HCT116 (cell line): ENCODE results near the gene DUSP6. TPM values are rescaled to one million over a fixed set of nuclear protein-coding genes. Genes with fewer than 3 reads are reported as not detected.

Experiments
- ATAC-seq: fragments of 200-7000 bp; cut with Tn5 transposase; 2 replicates; pipeline ENCODE4 v1.9.1; 2020; ENCODE audit warnings: mild to moderate bottlenecking, moderate library complexity
- BruUV-seq: library from RNA; stranded (reverse); fragments of 400-500 nt; replicated peaks from 2 replicates; lab custom pipeline; 2021; lab: Mats Ljungman, UMichigan
- CTCF ChIA-PET: fragments of 300-600 bp; sonication (Branson Sonifier 250); formaldehyde crosslinking; loops from one replicate; lab custom pipeline; 2021; ENCODE audit warnings: antibody characterized with exemption; lab: Charles Lee
- POLR2A ChIA-PET: fragments of 300-600, 350-600 bp; sonication (Branson Sonifier 250); formaldehyde crosslinking; loops from one replicate; lab custom pipeline; 2021; ENCODE audit warnings: antibody characterized with exemption; lab: Charles Lee
- RAD21 ChIA-PET, 2 experiments: fragments of 300-600 bp; sonication (Branson Sonifier 250); formaldehyde crosslinking; loops; one replicate each; lab custom pipeline; 2023; ENCODE audit warnings: low total read pairs in 2 of 2; ENCODE audit not compliant: uncharacterized antibody in 2 of 2, unreplicated experiment in 2 of 2, low non-redundant PET in 1 of 2; lab: Charles Lee
- DNase-seq: peaks from one replicate; pipeline ENCODE4 v3.0.0-alpha.2; 2010; ENCODE audit warnings: low read depth, low spot score
- H2AFZ ChIP-seq: fragments of 200-600 bp; shearing (Covaris generic), sonication (generic); 2 replicates; pipeline ENCODE4 v1.6.1; 2017; ENCODE audit warnings: low read depth, mixed run types, mixed read lengths, antibody characterized with exemption, low read length; ENCODE audit not compliant: poor library complexity, severe bottlenecking
- H3K27ac ChIP-seq: 2 replicates; pipeline ENCODE4 v1.5.1; 2012; ENCODE audit warnings: low read depth, low read length
- H3K27me3 ChIP-seq: fragments of 200-600 bp; sonication (generic); 2 replicates; pipeline ENCODE4 v1.6.1; 2016; ENCODE audit warnings: mixed run types, low read length, mixed read lengths; ENCODE audit not compliant: insufficient read depth
- H3K36me3 ChIP-seq, 2 experiments: fragments of 200-500 bp in 1 of 2; fragments of 200-600 bp in 1 of 2; sonication (Bioruptor generic) in 1 of 2; sonication (generic) in 1 of 2; 2 replicates each; pipeline versions ENCODE4 v1.5.1 to v1.6.1; 2014 to 2016; ENCODE audit warnings: low read length in 2 of 2, inconsistent platforms in 1 of 2, mixed read lengths in 1 of 2, mixed run types in 1 of 2; ENCODE audit not compliant: insufficient read depth in 2 of 2, control insufficient read depth in 1 of 2
- H3K4me1 ChIP-seq, 2 experiments: fragments of 200-600 bp in 1 of 2; sonication (generic) in 1 of 2; 2 replicates each; pipeline versions ENCODE4 v1.5.1 to v1.6.1; 2012 to 2017; ENCODE audit warnings: low read length in 2 of 2, inconsistent platforms in 1 of 2, mild to moderate bottlenecking in 1 of 2, mixed read lengths in 1 of 2, mixed run types in 1 of 2, moderate library complexity in 1 of 2; ENCODE audit not compliant: insufficient read depth in 2 of 2, control insufficient read depth in 1 of 2
- H3K4me2 ChIP-seq: fragments of 200-600 bp; sonication (generic); 2 replicates; pipeline ENCODE4 v1.6.1; 2017; ENCODE audit warnings: mixed run types, low read length, mixed read lengths
- H3K4me3 ChIP-seq, 2 experiments: fragments of 200-600 bp in 1 of 2; sonication (generic) in 1 of 2; replicated peaks in 1 of 2; 2 replicates each; pipeline ENCODE4 v1.5.1; 2011 to 2016; ENCODE audit warnings: low read length in 2 of 2, control low read depth in 1 of 2, low read depth in 1 of 2, mild to moderate bottlenecking in 1 of 2, mixed read lengths in 1 of 2, mixed run types in 1 of 2
- H3K79me2 ChIP-seq: fragments of 200-600 bp; sonication (generic); 2 replicates; pipeline ENCODE4 v1.6.1; 2017; ENCODE audit warnings: mild to moderate bottlenecking, mixed run types, low read length, moderate library complexity, mixed read lengths; ENCODE audit not compliant: insufficient read depth
- H3K9ac ChIP-seq: fragments of 200-600 bp; sonication (generic); 2 replicates; pipeline ENCODE4 v1.6.1; 2016; ENCODE audit warnings: low read length, mixed read lengths
- H3K9me2 ChIP-seq: fragments of 200-600 bp; sonication (generic), shearing (Covaris generic); 2 replicates; pipeline ENCODE4 v1.6.1; 2017; ENCODE audit warnings: mixed run types, mild to moderate bottlenecking, moderate library complexity; ENCODE audit not compliant: insufficient read depth
- H3K9me3 ChIP-seq, 2 experiments: fragments of 200-500 bp in 1 of 2; fragments of 200-600 bp in 1 of 2; sonication (Bioruptor generic) in 1 of 2; sonication (generic) in 1 of 2; 2 replicates each; pipeline ENCODE4 v1.6.1; 2014 to 2017; ENCODE audit warnings: low read length in 2 of 2, mixed read lengths in 2 of 2, inconsistent platforms in 1 of 2, low read depth in 1 of 2, mild to moderate bottlenecking in 1 of 2, mixed run types in 1 of 2, moderate library complexity in 1 of 2; ENCODE audit not compliant: control insufficient read depth in 1 of 2, insufficient read depth in 1 of 2
- H4K20me1 ChIP-seq: fragments of 200-600 bp; sonication (generic), shearing (Covaris generic); 2 replicates; pipeline ENCODE4 v1.6.1; 2017; ENCODE audit warnings: mixed run types, mild to moderate bottlenecking, moderate library complexity; ENCODE audit not compliant: insufficient read depth
- CEBPB ChIP-seq: IDR thresholded peaks from 2 replicates; pipeline ENCODE4 v1.6.1; 2012; ENCODE audit warnings: low read depth
- CTCF ChIP-seq, 3 experiments: fragments of 200-600 bp in 1 of 3; sonication (generic) in 1 of 3; IDR thresholded peaks in 2 of 3; conservative IDR thresholded peaks in 1 of 3; 2 replicates each; pipeline ENCODE4 v1.5.1; 2012 to 2017; ENCODE audit warnings: low read depth in 2 of 3, low read length in 2 of 3, antibody characterized with exemption in 1 of 3, borderline replicate concordance in 1 of 3, control low read depth in 1 of 3, mild to moderate bottlenecking in 1 of 3, mixed read lengths in 1 of 3, mixed run types in 1 of 3, moderate library complexity in 1 of 3; ENCODE audit not compliant: insufficient read depth in 1 of 3
- EGR1 ChIP-seq: IDR thresholded peaks from 2 replicates; pipeline ENCODE4 v1.6.1; 2012; ENCODE audit warnings: low read depth
- ELF1 ChIP-seq: IDR thresholded peaks from 2 replicates; pipeline ENCODE4 v1.6.1; 2012; ENCODE audit warnings: low read depth, borderline replicate concordance
- FOSL1 ChIP-seq: IDR thresholded peaks from 2 replicates; pipeline ENCODE4 v1.6.1; 2012; ENCODE audit warnings: low read depth
- JUND ChIP-seq: IDR thresholded peaks from 2 replicates; pipeline ENCODE4 v1.6.1; 2012
- MAX ChIP-seq: IDR thresholded peaks from 2 replicates; pipeline ENCODE4 v1.6.1; 2012
- POLR2A ChIP-seq: IDR thresholded peaks from 2 replicates; pipeline ENCODE4 v1.7.0; 2011; ENCODE audit warnings: borderline replicate concordance; ENCODE audit not compliant: insufficient read depth, insufficient read length; ENCODE audit errors: extremely low read depth
- POLR2AphosphoS5 ChIP-seq: IDR thresholded peaks from 2 replicates; pipeline ENCODE4 v1.6.1; 2011; ENCODE audit warnings: mild to moderate bottlenecking, low read depth, low read length, moderate library complexity
- RAD21 ChIP-seq: IDR thresholded peaks from 2 replicates; pipeline ENCODE4 v1.6.1; 2012; ENCODE audit warnings: low read depth, mild to moderate bottlenecking
- SIN3A ChIP-seq: IDR thresholded peaks from 2 replicates; pipeline ENCODE4 v1.6.1; 2012; ENCODE audit warnings: low read depth
- SP1 ChIP-seq: IDR thresholded peaks from 2 replicates; pipeline ENCODE4 v1.6.1; 2012; ENCODE audit warnings: low read depth
- TCF7L2 ChIP-seq: IDR thresholded peaks from 2 replicates; pipeline ENCODE4 v1.7.0; 2011; ENCODE audit warnings: borderline replicate concordance, inconsistent platforms; ENCODE audit not compliant: insufficient read depth, insufficient read length; ENCODE audit errors: extremely low read depth
- YY1 ChIP-seq: IDR thresholded peaks from 2 replicates; pipeline ENCODE4 v1.6.1; 2011; ENCODE audit warnings: low read length, low read depth, moderate library complexity, mild to moderate bottlenecking; ENCODE audit not compliant: insufficient replicate concordance; ENCODE audit errors: extremely low read depth
- ZBTB33 ChIP-seq: IDR thresholded peaks from 2 replicates; pipeline ENCODE4 v1.6.1; 2011; ENCODE audit warnings: mild to moderate bottlenecking, low read length, moderate library complexity; ENCODE audit not compliant: insufficient replicate concordance; ENCODE audit errors: extremely low read depth
- ZFX ChIP-seq: fragments of 450-650 bp; IDR thresholded peaks from 2 replicates; pipeline ENCODE4 v1.6.1; 2017
- ZNF274 ChIP-seq: fragments of 200-500 bp; sonication (Bioruptor generic); IDR thresholded peaks from 2 replicates; pipeline ENCODE4 v1.6.1; 2014; ENCODE audit warnings: mild to moderate bottlenecking, low read depth, low read length, inconsistent platforms
- intact Hi-C: fragments of 100-400 bp; cut with micrococcal nuclease; formaldehyde crosslinking; loops from 2 replicates; pipeline ENCODE4 v1.10.0; 2022
- total RNA-seq: library from RNA; stranded (reverse); gene quantifications from one replicate; pipeline ENCODE4 v1.2.1, GENCODE V29; 2021; ENCODE audit not compliant: unreplicated experiment

DUSP6 gene
- total RNA-seq, 1 experiment from 2014 or later: 219 TPM

- intact Hi-C loops: no loop called here
- Histone ChIP-seq H2AFZ (no peak overlapping the region), H3K4me3 (no peak overlapping the region), H3K27me3 (no peaks in the 10 kb centered on the region), H3K36me3 (no peaks in the 10 kb centered on the region), H3K4me2 (no peak overlapping the region), H3K9ac (no peak overlapping the region), H4K20me1 (no peaks in the 10 kb centered on the region), H3K9me2 (no peaks in the 10 kb centered on the region), H3K27ac (no peak overlapping the region), H3K4me1 (no peaks in the 10 kb centered on the region), H3K9me3 (no peaks in the 10 kb centered on the region), H3K79me2 (no peaks in the 10 kb centered on the region)
- POLR2A ChIA-PET: no interaction called here
- RAD21 ChIA-PET: no interaction called here
- TF ChIP-seq POLR2A: no peak
- TF ChIP-seq FOSL1: no peak
- TF ChIP-seq ZNF274: no peak
- no peak for TF ChIP-seq EGR1
- TF ChIP-seq ZBTB33: no peak
- TF ChIP-seq SP1: no peak
- no peak for TF ChIP-seq POLR2AphosphoS5
- no peak for TF ChIP-seq RAD21
- TF ChIP-seq ELF1: no peak
- no peak for TF ChIP-seq CTCF (IDR thresholded peaks at IDR 0.05 in 2 of 3, conservative IDR thresholded peaks at IDR 0.05 in 1 of 3; ENCODE audit: borderline replicate concordance in 1 of 3, insufficient read depth in 1 of 3, low read depth in 2 of 3, low read length in 2 of 3)
- no peak for TF ChIP-seq TCF7L2
- no peak for TF ChIP-seq SIN3A
- TF ChIP-seq JUND: no peak
- TF ChIP-seq ZFX: no peak
- TF ChIP-seq MAX: no peak
- no peak for TF ChIP-seq CEBPB
- TF ChIP-seq YY1: no peak
- no peak for DNase-seq
- no peak for ATAC-seq
- CTCF ChIA-PET: no interaction called here
- BruUV-seq: no TSS peak
These were observed 17.6 kb downstream of the DUSP6 start for GRCh38 chr12:89334548-89335169.
